HFFc6 (cell line): ENCODE measurements around the gene ADGRG6. TPM values are rescaled to one million over a fixed set of nuclear protein-coding genes. Genes with fewer than 3 reads are reported as not detected.

ENCODE experiments used
- DNase-seq: peaks from one replicate; pipeline ENCODE4 v3.0.0-alpha.2; 2018
- H3K27ac Mint-ChIP-seq: 2 replicates; pipeline ENCODE4 v1.8.0; 2020; ENCODE audit warnings: mild to moderate bottlenecking, mixed read lengths
- H3K27me3 Mint-ChIP-seq: 2 replicates; pipeline ENCODE4 v1.8.0; 2021; ENCODE audit warnings: mild to moderate bottlenecking, moderate library complexity, mixed read lengths; ENCODE audit not compliant: insufficient read depth
- H3K36me3 Mint-ChIP-seq: 2 replicates; pipeline ENCODE4 v1.8.0; 2021; ENCODE audit warnings: low read depth, mixed read lengths
- H3K4me1 Mint-ChIP-seq: 2 replicates; pipeline ENCODE4 v1.8.0; 2020; ENCODE audit warnings: low read depth, mixed read lengths
- H3K4me3 Mint-ChIP-seq: 2 replicates; pipeline ENCODE4 v1.8.0; 2020; ENCODE audit warnings: mild to moderate bottlenecking, moderate library complexity, mixed read lengths
- H3K9me3 Mint-ChIP-seq: 2 replicates; pipeline ENCODE4 v1.8.0; 2020; ENCODE audit warnings: mild to moderate bottlenecking, mixed read lengths
- CTCF ChIP-seq: fragments of 200-600 bp; sonication (generic); IDR thresholded peaks from 2 replicates; pipeline ENCODE4 v1.5.0; 2021; ENCODE audit warnings: antibody characterized with exemption, mild to moderate bottlenecking
- total RNA-seq, 6 experiments: library from RNA; stranded (reverse); fragmentation: NEBNext Ultra II Directional; extraction: Animal tissue kit (Norgen Biotek cat#: 25700); gene quantifications; 2 replicates in 1 of 6; 3 replicates in 5 of 6; pipeline ENCODE4 v1.2.3, GENCODE V29; 2021

ADGRG6 gene
- total RNA-seq, 6 experiments from 2014 or later = 27.4 to 73.2 (median 29.7) TPM

GRCh38 chr6:142321451-142321850 is 19.6 kb downstream of the ADGRG6 start:
- Mint-ChIP-seq H3K9me3 (no peaks in the 10 kb centered on the region), H3K4me3 (no peak overlapping the region), H3K4me1 (peaks cover 46% of the 10 kb centered on the region), H3K27me3 (no peaks in the 10 kb centered on the region), H3K27ac (no peak overlapping the region), H3K36me3 (no peaks in the 10 kb centered on the region)
- TF ChIP-seq CTCF = no peak
- no peak for DNase-seq

- DNase-seq = no peak
- Mint-ChIP-seq H3K9me3 (no peaks in the 10 kb centered on the region), H3K27ac (no peak overlapping the region), H3K27me3 (no peaks in the 10 kb centered on the region), H3K36me3 (no peaks in the 10 kb centered on the region), H3K4me3 (no peak overlapping the region), H3K4me1 (peaks cover 46% of the 10 kb centered on the region)
- TF ChIP-seq CTCF = no peak
Measured at GRCh38 chr6:142322066-142322465, 20.3 kb downstream of the ADGRG6 start.

GRCh38 chr6:142322504-142323198 is 20.8 kb downstream of the ADGRG6 start:
- H3K9me3 Mint-ChIP-seq = no peaks in the 10 kb centered on the region
- H3K27ac Mint-ChIP-seq = no peak overlapping the region
- H3K27me3 Mint-ChIP-seq = no peaks in the 10 kb centered on the region
- TF ChIP-seq CTCF = no peak
- no peak for DNase-seq
- peaks cover 50% of the 10 kb centered on the region for H3K4me1 Mint-ChIP-seq
- H3K4me3 Mint-ChIP-seq = no peak overlapping the region
- peaks cover 3% of the 10 kb centered on the region; the same call in 1 of the 2 replicates for H3K36me3 Mint-ChIP-seq

GRCh38 chr6:142323377-142323776 is 21.6 kb downstream of the ADGRG6 start:
- Mint-ChIP-seq H3K4me3 (no peak overlapping the region), H3K4me1 (peaks cover 56% of the 10 kb centered on the region), H3K27me3 (no peaks in the 10 kb centered on the region), H3K9me3 (no peaks in the 10 kb centered on the region), H3K36me3 (peaks cover 7% of the 10 kb centered on the region; the same call in 1 of the 2 replicates), H3K27ac (no peak overlapping the region)
- TF ChIP-seq CTCF = no peak
- DNase-seq = no peak

- Mint-ChIP-seq H3K4me1 (peaks cover 55% of the 10 kb centered on the region), H3K9me3 (no peaks in the 10 kb centered on the region), H3K36me3 (peaks cover 7% of the 10 kb centered on the region; the same call in 1 of the 2 replicates), H3K27ac (no peak overlapping the region), H3K27me3 (no peaks in the 10 kb centered on the region), H3K4me3 (no peak overlapping the region)
- no peak for DNase-seq
- TF ChIP-seq CTCF = no peak
Measured at GRCh38 chr6:142324111-142324510, 22.3 kb downstream of the ADGRG6 start.
